GM04504 (cell line): ENCODE results near the gene ZNF853.

Experiments used
- DNase-seq: peaks from one replicate; pipeline ENCODE4 v3.0.0-alpha.2; 2012; ENCODE audit warnings: low read depth

Gene ZNF853

DNA sequence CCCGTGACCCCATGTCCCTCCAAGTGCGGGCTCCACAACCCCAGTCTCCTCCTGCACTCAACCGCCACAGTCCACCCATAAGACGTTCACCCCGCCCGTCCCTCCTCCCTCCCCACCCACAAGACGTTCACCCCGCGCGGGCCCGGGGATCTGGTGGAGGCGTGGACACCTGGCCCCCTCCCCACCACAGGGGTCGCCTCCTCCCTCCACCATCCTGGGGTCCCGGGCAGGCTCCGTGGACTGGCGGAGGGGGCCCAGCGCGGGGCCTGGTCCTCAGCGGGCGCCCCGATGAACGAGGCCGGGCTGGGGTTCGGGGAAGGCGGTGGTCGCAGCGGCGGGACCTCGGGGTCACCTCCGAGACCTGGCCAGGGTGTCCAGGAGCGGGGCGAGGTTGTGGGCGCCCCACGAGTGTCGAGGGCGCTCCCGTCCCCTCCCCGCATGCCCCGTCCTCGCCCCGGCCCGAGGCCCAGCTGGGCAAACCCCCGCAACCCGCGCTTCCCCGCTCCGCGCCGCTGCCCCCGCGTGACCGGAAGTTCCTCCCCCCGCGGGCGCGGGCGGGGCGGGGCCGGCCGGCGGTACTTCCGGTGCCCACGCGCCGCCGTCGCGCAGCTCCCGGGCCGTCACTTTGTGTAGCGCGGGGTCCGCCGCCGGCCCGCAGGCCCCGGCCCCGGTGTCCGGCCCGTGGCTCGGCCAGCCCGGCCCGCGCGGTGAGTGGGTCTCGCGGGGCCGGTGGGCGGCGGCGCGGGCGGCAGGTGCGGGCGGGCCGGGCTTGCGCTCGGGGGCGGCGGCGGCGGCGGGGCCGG, 21.5 kb downstream of the ZNF853 start, which contains the start of gene ZNF316:
Gene ZNF316, plus strand, starts transcription at position 578 of the 803 bp plus-strand sequence. CDS start 5,092 bp downstream, outside the sequence.
- no peak for DNase-seq

DNA sequence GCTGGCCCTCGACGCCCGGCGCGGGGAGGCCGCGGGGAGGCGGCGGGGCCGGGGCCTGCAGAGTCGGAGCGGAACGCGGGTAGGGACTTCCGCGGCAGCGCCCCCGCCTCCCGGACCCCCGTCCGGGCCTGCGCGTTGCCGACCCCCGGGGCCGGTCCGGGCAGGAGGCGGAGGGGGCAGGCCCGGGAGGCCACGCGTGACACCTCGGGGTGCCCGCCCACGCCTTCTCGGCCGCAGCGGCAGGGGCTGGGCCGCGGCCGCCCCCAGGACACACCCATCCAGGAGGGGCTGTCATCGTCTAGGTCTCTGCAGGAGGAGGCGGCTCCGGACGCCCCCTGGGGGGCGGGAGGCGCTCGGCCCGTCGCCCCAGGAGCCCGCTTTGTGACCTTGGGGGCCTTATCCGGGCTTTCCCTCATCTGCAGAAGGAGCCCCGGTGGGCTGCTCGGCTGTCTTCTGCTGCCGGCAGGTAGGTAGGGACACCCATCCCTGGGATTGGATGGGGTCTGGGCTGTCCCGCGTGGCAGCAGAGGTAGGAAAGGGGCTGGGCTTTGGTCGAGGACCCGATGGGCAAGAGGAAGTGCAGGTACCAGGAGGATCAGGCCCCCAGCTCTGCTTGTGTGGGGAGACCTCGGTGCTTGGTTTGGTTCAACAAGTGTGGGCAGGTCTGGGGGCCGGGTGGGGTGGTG, 22.3 kb downstream of the ZNF853 start:
- DNase-seq, result no peak

DNA sequence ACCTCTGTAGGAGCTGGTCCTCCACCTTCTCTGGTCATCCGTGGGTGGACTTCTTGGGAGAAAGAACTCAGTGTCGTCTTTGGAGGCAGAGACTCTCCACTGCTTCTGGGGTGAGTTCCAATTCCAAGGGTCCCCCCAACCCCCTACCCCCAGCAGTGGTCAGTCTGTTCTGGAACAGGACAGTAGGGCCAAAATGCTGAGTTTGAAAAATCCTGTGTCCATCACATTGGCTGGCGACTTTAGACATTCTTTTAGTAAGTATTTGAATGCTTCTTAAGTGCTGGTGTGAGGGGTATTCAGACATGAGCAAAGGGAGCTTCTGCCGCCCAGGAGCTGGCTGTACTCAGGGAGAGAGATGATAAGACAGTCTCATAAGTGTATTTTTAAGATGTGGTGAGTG, 23.6 kb downstream of the ZNF853 start:
- DNase-seq, result no peak

DNA sequence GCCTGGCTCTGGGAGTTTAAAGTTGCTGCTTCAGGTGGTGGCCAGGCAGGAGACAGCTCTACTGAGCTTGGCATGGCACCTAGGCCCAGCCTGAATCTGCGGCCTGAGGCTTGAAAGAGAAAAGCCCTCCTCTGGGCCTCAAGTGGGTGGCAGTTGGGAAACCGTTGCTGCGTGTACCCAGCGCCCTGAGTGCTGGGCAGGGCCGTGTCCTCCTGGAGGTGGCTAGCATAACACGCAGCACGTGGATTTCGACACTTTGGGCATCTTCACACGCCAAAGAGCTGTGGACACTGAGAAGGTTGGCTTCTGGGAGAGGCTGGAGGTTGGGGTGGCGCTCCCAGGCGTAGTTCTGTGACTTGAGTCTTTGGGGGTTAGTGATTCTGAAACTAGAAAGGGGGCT, 24.2 kb downstream of the ZNF853 start:
- no peak for DNase-seq

DNA sequence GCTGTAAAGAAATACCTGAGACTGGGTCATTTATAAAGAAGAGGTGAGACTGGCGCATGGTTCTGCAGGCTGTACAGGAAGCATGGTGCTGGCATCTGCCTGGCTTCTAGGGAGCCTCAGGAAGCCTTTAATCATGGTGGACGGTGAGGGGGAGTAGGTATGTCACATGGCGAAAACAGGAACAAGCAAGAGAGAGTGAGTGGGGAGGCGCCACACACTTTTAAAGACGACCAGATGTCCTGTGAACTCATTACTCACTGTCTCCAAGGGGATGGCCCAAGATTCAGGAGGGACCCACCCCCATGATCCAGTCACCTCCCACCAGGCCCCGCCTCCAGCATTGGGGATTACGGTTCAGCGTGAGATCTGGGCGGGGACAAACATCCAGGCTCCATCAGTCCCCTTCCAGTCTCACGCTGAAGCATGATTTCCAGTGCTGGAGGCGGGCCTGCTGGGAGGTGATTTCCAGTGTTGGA, 24.9 kb downstream of the ZNF853 start:
- DNase-seq, result peak; percentile 44

DNA sequence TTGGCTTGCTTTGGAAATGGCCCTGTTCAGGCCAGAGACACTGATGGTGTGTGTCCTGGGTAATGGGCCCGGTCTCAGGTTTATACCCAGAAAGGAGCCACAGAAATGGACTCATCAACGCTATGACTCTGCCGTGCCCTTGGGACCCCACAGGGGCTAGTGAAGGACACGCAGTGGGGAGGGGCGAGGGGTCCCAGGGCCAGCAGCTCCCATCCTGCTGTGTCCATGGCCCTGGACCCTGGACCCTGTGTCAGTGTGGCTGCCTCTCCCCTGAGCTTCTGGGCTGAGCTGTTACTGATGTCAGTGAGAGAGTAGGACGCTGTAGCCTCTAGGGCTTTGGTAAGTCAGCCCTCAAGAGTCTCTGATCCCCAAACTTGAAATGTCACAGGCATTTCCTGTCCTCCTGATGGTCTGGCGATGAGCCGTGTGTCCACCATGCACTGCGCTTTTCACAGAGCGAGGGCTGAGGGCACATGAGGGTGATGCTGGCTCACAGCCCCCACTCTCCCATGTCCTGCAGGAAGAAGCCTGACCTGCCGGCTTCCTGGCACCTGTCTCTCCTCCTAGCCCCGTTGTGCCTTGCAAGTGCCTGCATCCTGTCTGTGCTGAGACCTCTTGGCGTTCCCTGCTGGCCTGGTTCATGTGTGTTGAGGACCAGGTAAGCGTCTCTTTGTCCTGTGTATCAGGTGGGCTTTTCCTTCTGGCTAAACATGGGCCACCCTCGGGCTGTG, 26.1 kb downstream of the ZNF853 start:
- DNase-seq, result no peak

DNA sequence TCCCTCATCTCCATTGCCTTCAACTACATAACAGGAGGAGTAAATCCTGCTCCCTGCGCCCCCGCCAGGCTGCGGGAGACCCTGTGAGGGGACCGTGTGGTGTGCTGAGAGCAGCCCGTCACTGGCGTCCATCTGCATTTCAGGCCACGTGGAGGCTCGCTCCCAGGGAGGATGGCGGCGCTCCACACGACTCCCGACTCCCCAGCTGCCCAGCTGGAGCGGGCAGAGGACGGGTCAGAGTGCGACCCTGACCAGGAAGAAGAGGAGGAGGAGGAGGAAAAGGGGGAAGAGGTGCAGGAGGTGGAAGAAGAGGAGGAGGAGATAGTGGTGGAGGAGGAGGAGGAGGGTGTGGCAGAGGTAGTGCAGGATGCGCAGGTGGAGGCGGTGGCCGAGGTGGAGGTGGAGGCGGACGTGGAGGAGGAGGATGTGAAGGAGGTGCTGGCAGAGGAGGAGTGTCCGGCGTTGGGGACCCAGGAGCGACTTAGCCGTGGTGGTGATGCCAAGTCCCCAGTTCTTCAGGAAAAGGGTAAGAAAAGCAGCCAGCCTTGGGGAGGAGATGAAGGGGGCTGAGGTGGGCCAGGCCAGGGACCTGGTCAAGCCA, 26.9 kb downstream of the ZNF853 start:
- DNase-seq, result no peak

DNA sequence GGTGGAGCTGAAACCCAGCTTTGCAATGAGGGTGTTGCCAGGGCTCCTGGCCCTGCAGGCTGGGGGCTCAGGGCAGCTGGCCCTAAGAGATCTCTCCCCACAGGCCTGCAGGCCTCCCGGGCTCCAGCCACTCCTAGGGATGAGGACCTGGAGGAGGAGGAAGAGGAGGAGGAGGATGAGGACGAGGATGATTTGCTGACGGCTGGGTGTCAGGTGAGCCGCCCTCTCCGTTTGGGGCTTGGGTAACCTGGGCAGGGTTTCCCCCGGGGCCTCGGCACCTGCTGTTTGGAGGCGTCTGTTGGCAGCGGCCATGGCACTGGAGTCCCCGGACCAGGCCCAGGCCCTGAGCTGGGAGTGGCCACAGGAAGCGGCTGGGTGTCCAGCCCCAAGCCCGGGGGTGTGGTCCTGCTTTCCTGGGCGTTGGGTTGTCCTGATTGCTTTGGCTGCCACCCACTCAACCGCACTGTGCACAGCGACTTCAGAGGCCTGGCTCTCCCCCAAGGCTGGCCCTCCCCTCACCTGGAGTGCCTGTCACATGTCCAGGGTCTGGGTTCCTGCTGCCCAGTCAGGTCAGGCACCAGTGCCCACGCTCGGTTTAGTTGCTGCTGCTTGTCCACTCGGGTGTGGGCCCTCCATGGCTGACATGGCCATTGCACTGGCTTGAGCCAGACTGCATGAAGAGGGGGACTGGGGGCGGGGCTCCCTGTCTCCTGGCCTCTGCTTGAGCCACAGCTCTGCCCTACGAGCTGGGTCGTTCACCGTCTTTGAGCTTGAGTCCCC, 27.6 kb downstream of the ZNF853 start:
- no peak for DNase-seq

DNA sequence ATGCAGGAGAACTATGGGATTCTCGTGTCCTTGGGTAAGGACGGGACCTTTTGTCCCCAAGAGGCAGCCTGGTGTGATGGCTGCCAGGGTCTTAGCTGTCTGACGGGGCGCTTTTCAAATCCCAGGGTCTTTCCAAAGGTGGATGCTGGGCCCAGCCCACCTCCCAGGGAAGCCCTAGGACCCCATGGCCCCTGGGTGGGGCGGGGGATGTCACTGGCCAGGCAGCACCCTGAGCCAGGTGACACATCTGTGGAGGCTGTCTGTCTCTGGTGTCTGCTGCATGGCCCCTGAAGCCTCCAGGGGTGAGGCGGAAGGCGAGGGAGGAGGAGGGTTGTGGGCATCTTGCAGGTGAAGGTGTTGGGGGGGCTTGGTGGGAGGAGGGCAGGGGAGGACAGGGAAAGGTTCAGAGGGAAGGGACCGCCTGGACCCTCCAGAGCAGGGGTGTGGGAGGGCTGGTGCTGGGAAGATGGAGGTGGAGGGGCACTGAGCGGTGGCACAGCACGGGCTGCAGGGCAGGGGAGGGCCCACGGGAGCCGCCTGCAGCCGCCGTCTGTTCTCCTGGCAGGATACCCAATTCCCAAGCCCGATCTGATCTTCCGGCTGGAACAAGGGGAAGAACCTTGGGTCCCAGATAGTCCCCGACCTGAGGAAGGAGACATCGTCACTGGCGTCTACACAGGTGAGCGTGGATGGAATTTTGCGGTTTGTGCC, 28.7 kb downstream of the ZNF853 start:
- DNase-seq, result no peak

DNA sequence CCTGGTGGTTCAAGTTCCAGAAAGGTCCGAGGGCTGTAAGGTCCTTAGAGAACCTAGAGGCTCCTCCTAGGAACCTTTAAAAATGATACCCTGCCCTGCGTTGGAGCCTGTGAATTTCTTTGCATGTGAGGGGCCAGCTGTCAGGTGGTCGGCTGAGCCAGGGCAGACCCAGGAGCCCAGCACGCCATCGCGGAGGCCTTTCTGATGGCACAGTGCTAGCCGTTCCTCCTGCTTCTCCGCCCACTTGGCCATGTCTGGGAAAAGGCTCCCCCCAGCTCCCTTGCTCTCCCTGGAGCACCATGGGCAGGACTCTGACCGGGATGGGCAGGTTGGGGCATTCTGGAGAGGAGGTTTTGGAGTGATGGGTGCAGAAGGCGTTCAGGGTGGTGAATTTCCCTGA, 29.3 kb downstream of the ZNF853 start:
- DNase-seq, result no peak

DNA sequence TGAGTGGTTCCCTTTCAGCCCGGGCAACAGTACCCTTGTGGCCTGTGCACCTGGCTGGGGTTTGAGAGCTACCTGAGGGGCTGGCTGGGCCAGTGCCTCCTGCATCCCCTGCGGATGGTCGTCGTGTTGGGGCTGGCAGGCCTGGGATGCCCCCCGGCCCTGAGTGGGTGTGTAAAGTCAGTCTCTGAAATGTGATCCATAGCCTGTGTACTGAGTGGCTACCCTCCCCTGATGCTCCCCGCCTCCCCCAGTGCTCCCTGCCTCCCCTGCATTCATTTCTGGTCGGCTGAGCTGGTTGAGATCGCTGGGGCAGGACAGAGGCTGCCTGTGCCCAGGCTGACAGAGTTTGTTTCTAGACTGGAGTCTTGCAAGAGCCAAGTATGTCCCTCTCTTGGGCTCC, 31.1 kb downstream of the ZNF853 start:
- no peak for DNase-seq

DNA sequence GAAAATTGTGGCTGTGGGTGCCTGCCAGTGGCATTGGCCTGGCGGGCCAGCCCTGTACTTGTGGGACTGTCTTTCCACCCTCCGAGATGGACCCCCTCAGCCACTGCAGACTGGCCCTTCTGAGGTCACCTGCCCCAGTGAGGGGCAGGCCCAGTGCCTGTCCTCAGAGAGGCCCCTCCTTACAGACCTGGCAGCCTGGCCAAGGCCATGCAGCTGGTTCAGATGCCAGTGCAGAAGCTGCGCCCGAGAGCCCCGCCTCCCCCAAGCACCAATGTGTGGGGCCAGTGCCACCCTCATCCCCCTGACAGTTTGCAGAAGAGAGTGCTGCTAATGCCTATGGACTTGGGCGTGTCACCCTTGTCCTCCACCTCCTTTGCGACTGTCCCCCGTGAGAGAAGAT, 31.7 kb downstream of the ZNF853 start:
- DNase-seq, result no peak

DNA sequence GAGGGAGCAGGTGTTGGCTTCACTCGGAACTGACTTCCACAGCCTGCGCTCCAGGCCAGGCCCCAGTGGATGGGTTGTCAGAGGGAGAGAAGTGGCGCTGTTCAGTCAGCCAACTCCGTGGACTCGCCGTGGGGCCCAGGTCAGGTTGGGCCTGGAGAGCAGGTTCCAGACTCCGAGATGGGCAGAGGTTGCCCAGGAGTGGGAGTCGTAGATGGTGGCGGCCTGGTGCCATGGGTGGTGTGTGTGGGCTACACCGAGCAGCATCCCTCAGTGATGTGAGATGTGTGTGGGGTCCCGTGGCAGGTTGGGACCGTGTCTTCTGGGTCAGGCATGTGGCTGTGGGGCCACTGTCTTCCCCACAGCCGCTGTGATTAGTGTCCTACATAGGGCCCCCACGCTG, 32.1 kb downstream of the ZNF853 start:
- no peak for DNase-seq

DNA sequence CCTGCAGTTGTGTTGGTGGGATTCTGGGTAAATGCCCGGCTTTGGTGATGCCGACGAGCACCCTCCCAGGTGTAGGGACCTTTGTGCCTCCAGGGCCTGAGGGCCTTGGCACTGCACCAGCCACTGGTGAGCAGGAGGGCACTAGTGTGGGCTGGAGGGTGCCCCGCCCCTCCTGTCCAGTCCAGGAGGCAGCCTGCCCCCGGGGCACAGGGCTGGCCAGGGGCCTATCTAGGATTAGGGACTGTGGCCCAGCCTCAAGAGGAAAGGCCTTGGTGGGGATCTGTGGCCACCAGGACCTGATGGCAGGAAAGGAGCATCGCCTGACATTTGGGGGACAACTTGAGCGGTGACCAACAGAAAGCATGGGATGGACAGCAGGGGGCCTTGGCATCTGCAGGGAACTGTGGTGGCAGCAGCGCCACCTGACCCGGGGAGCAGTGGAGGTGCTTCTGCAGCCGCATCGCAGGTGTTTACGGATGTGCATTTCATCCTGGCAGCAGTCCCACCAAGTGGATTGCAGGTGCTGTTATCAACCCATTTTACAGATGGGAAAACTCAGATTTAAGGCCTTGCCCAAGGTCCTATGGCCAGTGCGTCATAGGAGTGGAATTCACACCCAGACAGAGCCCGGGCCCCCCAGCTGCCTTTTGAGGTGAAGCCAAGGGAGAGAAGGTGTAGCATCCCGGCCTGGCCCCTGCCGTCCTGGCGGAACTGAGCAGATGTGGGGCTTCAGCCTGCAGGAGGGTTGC, 32.8 kb downstream of the ZNF853 start:
- no peak for DNase-seq

DNA sequence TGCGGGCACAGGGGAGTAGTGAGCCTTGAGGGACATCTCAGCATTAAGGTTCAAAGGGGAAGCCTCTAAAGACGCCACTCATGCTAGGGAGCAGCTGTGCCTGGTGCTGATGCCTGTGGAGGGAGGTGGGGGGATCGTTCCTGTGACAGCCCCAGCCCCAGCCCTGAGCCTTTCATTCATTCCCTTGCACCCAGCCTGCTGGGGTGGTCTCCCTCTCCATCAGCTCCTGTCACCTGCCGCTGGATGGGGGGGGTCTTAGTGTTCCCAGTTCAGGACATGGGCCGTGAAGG, 33.4 kb downstream of the ZNF853 start:
- no peak for DNase-seq

DNA sequence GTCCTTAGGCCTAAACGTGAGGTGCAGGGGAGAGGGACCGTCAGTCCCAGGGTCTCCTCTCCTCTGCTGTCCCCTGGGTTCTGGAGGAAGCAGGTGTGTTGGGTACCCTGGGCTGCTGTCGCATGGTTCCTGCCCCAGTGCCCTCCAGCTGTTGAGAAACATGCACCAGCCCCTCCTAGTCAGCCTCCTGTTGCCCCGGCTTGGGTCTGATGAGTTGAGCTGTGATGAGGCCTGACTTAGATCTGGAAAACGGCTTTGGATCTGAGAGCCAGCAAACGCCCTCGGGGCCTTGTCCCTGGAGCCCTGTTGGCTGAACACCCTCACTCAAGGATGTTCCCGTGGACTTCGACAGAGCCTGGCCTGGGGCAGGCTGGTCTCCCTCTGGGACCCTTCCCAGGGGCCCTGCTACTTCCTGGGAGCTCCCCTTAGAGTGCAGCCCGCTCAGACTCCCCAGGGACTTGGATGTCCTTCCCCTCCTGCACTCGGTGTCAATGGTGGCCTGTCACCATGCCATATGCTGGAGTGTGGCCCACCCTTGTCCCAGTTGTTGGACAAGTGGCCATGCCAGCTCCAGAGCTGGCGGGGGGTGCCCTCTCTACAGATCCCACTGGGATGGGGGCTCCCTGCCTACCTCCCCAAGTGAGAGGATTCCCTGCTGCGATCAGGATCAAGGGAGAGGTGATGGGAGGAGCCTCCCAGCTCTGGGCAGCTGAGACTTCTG, 34.0 kb downstream of the ZNF853 start:
- no peak for DNase-seq

DNA sequence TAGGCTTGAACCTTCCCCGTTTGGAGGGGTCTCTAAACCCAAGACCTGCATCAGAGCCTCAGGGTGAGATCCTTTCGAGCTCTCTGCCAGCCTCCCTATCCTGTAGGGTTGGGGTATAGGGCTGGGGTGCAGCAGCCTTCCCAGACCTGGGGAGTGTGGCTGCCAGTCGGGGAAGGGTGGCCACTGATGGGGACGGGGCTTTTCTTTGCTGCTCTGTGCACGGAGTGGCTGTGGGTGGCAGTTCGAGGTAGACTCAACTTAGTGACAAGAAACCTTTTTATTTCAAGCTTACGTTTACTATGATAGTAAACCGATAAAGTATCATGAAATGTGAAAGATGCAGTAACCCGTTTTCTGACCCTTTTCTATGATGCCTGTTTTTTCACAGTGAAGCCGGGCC, 34.7 kb downstream of the ZNF853 start:
- no peak for DNase-seq

DNA sequence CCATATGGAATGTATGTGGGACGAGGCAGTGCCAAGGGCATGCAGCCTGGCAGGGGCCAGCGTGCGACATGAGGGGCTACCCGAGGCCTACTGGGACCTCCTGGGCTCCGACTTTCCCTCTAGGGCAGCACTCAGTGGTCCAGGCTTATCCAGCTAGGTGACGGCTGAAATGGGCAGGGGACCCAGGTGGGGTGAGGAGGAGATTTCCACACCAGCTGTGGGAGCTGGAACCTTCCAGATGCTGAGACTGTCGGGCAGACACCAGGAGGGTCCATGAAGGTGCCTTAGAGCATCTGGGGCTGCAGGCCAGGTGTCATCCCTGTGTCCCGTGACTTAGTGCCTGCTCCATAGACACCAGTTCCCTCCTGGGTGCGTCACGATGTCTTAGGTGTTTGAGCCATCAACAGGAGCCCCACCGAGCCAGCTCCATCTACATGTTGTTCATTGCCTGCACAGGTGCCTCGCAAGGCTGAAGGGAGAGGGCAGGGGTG, 35.2 kb downstream of the ZNF853 start:
- DNase-seq, result no peak

DNA sequence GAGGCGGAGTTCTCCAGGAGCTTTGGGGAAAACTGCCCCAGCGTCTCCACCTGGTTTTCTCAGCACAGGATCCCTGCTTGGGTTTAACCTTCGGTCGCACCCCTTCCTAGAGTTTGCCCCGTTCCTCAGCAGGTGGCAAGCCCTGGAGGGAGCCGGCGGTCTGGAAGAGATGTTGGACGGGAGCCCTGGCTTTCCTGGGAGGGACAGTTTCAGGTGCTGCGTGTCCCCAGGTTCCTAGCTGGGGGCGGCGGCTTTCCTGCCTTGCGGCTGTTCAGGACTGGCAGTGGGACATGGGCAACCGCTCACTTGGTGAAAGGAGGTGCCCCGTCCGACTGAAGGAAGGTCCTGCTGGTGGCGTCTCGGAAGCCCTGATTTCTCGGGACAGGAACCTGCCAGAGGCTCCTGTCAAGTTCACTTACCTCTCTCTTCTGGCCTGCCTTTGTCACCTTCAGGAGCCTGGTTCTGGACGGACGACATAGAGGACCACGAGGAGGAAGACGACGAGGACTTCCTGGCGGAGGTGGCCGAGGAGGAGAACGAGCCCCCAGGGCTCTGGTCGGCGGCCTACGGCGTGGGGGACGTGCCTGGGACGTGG, 36.5 kb downstream of the ZNF853 start:
- DNase-seq, result no peak
